ENCODE measurements around the gene AIP.
"Not testable (repeated sequence)": the region's sequence is repeated elsewhere in the genome, so short reads cannot be mapped to it uniquely, and the experiment has no call there.

AIP gene

DNA sequence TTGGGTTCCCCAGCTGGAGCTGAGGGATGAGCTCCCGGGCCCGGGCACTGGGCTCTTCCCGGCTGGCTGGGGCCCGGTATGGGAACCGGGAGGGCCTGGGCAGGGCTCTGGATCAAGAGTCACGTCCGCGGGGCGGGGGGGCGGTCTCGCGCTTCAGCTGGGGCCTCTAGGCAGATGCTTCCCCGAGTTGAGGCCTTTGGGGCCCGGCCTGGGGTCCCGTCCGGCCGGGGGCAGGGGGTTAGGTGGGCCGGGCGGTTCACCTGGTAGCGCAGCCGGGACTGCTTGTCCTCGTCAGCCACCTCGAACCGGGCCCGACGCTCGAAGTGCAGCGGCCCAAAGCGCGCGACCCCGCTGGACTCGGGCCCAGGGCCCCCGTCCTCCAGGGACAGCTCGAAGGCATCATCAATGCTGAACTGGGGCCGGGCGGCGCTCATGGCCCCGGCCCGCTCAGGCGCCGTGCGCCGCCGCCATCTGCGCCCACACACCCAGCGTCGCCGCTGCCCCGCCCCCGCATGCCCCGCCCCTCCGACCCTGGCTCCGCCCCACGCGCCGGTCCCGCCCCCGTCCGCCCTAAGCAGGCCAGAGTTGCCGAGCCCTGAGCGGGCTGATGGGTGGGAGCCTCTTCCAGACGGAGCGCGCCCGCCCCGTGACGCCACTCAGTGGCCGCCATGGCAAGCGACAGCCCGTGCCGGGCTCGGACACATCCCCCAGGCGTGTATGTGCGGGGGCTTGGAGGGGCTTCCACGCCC lies 13.9 kb upstream of the AIP start, which contains the start of gene TMEM134:
Gene TMEM134, minus strand, starts transcription at position 493 of the 749 bp plus-strand sequence. Its CDS starts 59 bp downstream, at position 434.
- peak; percentile 93 for DNase-seq (ENCODE audit: low spot score)

DNA sequence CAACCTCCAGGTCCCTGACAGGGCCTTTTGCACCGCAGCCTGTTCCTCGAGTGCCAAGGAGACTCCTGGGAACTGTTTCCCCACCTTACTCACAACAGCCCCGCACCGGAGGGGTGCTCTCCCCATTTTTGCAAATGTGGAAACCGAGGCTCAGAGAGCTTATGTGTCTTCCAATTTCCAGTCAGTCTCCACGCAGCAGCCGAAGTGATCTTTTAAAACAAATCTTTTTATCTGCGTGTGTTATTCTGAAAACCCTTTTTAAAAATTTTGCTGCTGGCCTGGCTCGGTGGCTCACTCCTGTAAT lies 13.4 kb upstream of the AIP start:
- no peak for DNase-seq (ENCODE audit: low spot score)

DNA sequence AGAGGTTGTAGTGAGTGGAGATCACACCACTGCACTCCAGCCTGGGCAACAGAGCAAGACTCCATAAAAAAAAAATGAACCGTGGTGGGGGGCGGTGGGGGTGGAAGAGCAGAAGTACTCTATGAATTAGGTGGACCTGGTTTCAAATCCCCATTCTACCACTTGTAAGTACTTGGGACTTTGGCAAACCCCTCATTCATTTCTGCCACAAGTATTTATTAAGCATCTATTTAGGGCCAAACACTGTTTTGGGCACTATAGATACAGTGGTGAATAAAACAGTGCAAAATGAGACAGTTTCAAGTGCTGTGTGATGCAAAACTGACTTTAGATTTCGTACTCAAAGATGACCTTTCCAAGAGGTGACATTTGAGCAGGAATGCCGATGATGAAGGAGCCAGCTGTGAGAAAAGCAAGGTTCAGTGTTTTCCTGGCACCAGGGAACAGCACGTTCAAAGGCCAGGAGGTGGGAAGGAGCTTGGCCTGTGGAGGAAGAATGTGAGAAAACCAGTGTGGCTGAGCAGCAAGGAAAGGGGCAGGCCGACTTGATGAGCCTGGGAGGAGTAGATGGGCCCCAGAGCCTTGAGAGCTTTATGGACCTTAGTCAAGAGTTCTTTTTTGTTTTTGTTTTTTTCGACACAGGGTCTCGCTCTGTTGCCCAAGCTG lies 12.4 kb upstream of the AIP start:
- DNase-seq (ENCODE audit: low spot score) = no peak

DNA sequence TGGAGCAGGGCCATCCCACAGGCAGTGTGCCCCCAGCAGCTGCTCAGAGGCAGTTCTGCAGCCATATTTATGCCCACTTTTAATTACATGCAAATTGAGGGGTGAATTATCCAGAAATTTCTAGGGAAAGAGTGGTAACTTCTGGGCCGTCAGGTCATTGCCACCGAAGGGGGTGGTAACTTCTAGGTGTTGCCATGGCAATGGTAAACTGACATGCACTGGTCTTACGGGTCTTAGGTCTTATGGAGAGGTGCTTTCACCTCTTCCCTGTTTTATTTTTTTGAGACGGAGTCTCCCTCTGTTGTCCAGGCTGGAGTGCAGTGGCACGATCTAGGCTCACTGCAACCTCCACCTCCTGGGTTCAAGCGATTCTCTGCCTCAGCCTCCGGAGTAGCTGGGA lies 9.9 kb upstream of the AIP start:
- DNase-seq (ENCODE audit: low spot score) = no peak

DNA sequence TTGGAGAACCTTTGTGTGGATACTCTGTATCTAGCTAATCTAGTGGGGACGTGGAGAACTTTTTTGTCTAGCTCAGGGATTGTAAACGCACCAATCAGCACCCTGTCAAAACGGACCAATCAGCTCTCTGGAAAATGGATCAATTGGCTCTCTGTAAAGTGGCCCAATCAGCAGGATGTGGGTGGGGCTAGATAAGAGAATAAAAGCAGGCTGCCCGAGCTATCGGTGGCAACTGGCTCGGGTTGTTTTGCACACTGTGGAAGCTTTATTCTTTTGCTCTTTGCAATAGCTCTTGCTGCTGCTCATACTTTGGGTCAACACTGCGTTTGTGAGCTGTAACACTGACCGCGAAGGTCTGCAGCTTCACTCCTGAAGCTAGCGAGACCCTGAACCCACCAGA lies 6.1 kb upstream of the AIP start:
- not testable (repeated sequence) for DNase-seq (ENCODE audit: low spot score)

DNA sequence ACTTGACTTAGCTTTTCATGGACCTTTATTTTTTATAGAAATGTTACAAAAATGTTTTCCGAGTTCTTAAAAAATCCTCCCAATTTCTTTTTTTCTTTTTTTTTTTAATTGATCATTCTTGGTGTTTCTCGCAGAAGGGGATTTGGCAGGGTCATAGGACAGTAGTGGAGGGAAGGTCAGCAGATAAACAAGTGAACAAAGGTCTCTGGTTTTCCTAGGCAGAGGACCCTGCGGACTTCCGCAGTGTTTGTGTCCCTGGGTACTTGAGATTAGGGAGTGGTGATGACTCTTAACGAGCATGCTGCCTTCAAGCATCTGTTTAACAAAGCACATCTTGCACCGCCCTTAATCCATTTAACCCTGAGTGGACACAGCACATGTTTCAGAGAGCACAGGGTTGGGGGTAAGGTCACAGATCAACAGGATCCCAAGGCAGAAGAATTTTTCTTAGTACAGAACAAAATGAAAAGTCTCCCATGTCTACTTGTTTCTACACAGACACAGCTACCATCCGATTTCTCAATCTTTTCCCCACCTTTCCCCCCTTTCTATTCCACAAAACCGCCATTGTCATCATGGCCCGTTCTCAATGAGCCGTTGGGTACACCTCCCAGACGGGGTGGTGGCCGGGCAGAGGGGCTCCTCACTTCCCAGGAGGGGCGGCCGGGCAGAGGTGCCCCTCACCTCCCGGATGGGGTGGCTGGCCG lies 5.3 kb upstream of the AIP start:
- DNase-seq (ENCODE audit: low spot score) = not testable (repeated sequence)

DNA sequence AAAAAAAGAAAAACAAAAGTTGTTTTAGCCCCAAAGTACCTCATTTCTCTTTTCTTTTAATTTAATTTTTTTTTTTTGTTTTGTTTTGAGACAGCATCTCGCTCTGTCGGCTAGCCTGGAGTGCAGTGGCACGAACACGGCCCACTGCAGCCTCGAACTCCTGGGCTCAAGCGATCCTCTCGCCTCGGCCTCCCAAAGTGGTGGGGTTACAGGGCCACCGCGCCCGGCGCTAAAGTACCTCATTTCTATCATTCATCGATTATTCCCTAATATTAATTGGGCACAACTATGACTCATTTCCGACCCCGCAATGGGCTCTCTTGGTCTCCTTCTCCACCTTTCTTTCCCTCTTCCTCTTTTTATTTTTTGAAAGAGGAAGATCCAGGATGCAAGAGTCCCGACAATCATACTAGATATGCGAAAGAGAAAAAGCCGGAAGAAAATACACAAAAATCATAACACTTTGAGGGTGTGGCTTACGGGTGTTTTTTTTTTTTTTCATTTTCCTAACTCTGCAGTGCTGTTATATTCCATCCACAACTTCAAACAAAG lies 475 bp upstream of the AIP start:
- no peak for DNase-seq (ENCODE audit: low spot score)

DNA sequence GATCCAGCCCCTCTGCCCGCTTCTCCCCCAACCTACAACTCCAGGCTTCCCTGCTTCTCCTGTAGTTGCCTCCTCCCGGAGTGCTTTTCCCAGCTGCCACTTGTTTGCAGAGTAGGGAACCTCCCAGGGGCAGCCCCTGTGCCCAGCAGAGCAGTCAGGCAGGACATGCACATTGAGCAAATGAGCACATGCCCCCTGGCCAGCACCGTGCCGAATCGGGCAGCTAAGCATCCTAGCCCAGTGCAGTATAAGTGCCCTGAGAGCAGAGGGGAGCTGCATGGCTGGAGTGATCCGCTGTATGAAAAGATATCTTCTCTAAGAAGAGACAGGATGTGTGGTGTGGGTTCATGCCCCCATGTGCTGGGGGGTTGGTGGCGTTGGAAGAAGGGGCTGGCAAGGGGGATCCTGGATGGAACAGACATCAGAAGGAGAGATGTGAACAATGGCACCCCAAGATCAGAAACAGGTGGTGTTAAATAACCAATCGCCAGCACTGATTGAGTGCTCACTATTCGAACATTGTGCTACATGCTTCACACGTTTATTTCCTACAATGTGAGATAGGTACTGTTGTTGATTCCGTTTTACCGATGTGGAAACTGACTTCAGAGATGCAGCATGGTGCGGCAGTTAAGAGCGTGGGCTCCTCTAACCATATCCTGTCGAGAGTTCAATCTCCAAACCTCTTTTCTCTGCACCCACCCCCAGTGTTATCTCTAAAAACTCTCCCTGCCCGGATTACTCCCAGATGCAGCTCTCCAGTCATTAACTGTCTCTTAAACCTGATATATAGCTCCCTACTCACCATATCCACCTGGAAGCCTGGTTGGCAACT lies 1.2 kb downstream of the AIP start:
- DNase-seq (ENCODE audit: low spot score) = peak; percentile 45

DNA sequence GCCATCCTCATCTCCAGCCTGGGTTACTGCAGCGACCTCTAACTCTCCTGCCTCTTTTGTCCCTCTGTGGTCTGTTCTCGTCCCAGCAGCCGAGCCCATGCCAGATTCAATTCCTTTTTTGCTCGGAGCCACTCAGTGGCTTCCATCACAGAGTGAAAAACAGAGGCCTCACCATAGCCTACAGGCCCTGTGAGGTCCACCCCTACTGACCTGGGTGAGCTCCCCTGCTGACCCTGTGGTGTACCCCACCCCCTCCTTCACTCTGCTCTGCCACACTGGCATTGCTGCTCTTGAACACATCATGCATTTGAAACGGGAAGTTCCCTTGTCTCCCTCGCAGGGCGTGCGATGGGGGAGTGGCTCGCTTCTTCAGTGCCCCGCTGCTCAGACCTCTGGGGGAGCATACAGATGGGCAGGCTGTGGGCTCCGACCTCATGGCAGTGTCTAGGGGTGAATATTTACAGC lies 2.1 kb downstream of the AIP start:
- DNase-seq (ENCODE audit: low spot score) = peak; percentile 62

DNA sequence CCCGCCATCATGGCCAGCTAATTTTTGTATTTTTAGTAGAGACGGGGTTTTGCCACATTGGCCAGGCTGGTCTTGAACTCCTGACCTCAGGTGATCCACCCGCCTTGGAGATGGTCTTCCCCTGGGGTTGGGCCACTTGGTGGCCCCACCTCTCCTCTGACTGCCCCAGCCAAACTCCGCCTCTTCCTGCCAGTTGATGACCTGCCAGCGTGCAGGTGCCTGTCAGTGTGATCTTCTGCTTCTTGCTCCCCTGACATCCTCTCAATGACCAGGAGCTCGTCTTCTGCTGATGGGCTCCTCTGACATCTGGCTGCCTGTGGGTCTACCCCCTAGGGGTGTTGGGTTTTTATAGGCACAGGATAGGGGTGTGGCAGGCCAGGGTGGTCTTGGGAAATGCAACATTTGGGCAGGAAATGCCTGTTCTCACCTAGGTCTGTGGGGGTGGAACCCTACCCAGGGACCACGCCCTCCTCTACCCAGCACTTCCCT lies 3.1 kb downstream of the AIP start:
- peak; percentile 59 for DNase-seq (ENCODE audit: low spot score)

DNA sequence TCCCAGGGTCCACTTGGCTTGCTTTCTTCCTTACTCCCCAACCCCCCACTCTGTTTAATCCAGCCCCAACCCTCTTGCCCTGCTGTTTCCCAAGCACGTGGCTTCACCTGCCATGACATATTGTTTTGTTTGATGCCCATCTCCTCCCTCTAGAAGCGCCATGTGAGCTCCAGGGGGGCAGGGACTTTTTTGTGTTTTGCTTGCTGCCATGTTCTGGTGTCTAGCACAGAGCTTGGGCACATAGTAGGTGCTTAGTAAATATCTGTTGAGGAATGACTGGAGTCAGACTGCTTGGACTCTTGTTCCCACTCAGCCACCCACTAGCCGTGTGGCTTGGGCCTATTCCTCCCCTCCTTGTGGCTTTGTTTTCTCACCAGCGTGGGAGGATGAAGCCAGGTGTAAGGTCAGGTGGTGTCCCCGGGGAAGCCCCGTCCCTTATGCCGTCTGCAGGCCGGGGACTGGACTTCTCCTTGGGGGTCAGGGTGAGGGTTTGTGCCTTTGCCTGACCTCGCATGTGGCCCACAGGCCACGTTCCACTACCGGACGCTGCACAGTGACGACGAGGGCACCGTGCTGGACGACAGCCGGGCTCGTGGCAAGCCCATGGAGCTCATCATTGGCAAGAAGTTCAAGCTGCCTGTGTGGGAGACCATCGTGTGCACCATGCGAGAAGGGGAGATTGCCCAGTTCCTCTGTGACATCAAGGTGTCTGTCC lies 3.8 kb downstream of the AIP start:
- no peak for DNase-seq (ENCODE audit: low spot score)

DNA sequence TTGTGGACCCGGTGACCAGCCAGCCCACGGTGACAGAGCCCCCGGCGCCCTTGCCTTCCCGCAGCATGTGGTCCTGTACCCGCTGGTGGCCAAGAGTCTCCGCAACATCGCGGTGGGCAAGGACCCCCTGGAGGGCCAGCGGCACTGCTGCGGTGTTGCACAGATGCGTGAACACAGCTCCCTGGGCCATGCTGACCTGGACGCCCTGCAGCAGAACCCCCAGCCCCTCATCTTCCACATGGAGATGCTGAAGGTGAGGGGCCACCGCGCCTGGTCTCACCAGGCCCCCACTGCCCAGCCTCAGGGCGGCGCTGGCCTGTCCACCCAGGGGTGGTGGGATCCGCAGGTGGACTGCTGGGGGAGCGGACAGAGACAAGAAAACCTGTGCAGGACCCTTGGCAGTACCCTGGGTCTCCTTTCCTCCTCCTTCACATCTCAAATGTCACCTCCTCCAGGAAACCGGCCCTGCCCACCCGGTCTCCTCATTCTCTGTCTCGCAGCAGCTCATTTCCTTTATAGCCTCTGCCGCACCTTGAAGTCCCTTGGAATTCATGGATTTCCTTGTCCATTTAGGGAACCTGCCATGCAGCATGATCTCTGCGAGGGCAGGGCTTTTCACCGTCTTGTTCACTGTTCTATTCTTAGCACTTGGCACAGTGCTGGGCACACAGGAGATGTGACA lies 6.5 kb downstream of the AIP start:
- DNase-seq (ENCODE audit: low spot score) = no peak

DNA sequence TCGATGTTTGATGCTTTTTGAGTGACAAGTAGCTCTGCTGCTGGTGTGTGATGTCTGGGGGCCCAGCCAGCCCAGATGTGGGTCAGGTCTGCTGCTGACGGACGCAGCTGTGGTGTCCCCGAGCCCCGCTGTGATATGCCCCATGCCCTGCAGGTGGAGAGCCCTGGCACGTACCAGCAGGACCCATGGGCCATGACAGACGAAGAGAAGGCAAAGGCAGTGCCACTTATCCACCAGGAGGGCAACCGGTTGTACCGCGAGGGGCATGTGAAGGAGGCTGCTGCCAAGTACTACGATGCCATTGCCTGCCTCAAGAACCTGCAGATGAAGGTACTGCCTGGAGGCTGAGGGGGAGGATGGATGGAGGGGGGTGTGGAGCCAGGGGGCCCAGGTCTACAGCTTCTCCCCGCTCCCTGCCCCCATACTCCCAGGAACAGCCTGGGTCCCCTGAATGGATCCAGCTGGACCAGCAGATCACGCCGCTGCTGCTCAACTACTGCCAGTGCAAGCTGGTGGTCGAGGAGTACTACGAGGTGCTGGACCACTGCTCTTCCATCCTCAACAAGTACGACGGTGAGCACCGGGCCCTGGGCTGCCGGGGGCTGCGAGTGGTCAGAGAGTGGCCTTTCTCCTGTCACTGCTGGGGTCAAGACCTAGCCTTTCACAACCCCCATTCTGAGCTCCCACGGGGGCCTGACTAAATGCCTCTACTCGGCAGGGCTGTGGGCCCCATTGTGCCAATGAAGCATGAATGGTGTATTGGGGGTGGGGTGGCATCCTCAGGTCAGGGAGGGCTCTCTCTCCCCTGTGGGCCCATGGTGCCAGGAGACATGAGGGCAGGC lies 7.3 kb downstream of the AIP start:
- no peak for DNase-seq (ENCODE audit: low spot score)

DNA sequence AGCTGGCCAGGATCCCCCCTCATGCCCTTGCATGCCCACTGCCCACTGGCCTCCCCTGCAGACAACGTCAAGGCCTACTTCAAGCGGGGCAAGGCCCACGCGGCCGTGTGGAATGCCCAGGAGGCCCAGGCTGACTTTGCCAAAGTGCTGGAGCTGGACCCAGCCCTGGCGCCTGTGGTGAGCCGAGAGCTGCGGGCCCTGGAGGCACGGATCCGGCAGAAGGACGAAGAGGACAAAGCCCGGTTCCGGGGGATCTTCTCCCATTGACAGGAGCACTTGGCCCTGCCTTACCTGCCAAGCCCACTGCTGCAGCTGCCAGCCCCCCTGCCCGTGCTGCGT lies 7.9 kb downstream of the AIP start:
- no peak for DNase-seq (ENCODE audit: low spot score)

DNA sequence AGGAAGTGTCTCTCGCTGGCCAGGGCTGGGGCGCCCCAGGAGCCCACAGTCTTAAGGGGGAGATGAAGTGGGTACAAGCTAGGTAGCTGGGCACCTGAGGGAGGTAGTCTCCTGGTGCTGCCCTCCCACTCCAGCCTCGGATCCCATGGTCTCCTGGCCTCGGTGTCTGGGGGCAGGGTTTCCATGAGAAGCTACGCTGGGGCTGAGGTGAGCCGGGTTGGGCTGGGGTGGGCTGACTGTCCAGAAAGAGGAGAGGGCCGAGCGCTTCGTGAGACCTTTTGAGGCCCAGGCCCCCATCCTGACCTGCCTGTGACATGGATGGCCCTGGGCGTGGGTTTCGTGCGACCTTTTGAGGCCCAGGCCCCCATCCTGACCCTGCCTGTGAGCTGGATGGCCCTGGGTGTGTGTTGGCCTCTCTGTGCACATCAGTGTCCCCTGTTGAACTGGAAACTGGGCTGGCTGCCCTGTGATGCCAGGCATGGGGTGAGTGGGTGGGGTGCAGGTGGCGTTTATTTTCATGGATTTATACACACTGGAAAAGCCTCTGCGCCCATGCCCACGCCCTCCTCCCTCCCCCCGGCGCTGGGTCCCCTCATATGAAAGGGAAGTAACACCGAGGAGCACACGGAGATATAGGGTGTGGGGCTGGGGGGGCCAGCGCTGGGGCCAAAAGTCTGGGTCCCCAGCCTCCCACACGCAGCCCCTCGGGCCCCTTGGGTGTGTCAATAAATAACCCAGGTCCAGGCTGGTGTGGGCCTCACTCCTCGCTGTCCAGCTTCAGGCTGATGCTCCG lies 8.6 kb downstream of the AIP start:
- no peak for DNase-seq (ENCODE audit: low spot score)

DNA sequence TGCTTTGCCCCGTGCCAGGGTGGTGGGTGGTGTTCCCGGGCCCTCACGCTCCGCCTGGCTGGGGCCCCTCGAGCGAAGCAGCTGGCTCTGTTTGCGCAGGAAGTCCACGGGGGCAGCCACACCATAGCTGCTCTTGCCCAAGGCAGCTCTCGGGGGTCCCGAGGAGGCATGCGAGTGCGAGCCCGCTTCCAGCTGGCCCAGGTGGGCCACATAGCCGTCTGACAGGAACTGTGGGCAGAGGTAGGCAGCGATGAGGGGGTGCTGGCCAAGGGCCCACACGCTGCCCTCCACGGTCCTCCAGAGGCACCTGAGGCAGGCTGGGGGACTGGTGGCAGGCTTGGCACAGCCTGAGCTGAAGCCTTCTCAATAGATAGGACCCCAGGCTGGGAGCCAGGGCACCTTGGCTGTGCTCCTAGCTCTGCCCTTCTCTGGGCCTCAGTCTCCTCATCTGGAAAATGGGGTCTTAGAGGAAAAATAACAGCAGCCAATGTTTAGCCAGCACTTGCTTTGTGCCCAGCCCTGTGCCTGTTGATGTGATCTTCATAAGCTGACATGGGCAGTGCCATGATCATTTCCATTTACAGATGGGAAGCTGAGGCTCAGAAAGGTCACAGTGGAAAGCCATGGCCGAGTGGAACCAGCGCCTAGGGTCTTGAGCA lies 9.4 kb downstream of the AIP start:
- DNase-seq (ENCODE audit: low spot score) = no peak

DNA sequence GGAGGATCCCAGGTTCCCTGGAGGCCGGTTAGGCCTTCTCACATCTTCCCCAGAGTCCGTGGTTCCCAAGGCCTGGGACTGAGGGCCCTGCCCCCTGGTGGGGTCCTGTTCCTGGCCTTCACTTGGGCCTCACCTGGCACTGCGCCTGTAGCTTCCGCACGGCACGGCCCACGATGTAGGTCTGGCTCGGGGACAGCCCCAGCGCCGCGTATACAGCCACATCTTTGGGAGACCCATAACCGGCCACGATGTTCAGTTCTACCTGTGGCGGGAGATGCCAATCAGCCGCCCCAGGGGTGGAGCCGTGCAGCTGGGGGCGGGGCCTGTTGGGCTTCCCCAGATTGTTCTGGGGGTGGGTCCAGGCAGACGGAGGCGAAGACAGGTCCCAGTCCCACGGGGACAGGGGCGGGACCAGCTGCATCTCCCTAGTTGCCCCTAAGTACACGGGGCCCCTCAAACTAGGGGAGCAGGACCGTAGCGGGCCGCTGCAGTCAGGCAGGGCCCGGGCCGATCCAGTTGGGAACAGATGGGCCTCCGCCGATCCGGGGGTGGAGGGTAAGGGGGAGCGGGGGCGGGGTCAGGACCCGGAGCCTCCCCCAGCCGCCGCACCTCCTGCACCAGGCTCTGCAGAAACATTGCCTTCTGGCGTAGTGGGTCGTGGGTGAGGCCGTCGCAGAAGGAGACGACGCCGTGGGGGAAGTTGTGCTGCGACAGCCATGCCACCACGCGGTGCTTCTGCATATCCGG lies 10.1 kb downstream of the AIP start:
- no peak for DNase-seq (ENCODE audit: low spot score)
